ENCODE data around the gene HSPG2.
A peak's percentile ranks its signal among the peaks of the same experiment; 100 is the strongest.

DNA sequence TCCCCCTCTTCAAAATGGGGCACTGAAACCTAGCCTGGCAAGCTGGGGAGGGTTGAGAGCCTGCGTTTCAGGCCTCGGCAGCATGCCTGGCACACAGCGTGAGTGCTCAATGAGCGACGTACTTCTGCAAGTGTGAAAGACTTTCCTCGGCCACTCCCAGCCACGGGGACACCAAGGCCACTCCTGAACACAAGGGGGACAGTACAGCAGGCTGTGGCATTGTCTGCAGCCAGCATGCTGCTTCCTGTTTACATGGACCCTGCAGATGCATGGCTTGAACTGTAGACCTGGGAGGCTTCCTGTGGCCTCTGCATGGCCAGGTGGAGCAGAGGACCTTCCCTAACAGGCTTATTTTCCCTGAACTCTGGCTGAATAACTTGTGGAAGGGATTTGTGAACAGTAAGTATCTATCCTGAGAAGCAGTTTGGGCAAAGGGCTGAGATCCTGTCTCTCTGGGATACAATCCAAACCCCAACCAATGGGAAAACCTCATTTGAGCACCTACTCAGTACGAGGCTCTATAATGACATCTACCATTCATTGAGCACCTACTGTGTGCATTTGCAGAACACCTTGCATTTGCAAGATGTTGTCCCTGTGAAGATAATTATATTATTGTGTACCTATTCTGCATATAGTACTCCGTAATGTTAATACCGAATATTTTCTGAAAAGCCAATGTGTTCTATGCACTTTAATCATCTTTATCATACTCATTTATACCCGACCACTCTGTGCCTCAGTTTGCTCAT is 9.9 kb upstream of the HSPG2 start:
- TF ChIP-seq, protein P1, sequence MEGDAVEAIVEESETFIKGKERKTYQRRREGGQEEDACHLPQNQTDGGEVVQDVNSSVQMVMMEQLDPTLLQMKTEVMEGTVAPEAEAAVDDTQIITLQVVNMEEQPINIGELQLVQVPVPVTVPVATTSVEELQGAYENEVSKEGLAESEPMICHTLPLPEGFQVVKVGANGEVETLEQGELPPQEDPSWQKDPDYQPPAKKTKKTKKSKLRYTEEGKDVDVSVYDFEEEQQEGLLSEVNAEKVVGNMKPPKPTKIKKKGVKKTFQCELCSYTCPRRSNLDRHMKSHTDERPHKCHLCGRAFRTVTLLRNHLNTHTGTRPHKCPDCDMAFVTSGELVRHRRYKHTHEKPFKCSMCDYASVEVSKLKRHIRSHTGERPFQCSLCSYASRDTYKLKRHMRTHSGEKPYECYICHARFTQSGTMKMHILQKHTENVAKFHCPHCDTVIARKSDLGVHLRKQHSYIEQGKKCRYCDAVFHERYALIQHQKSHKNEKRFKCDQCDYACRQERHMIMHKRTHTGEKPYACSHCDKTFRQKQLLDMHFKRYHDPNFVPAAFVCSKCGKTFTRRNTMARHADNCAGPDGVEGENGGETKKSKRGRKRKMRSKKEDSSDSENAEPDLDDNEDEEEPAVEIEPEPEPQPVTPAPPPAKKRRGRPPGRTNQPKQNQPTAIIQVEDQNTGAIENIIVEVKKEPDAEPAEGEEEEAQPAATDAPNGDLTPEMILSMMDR (IDR thresholded peaks at IDR 0.05; ENCODE audit: control extremely low read depth in 1 of 3, insufficient read depth in 1 of 3, low read depth in 1 of 3, low read length in 3 of 3) = peak in 1 of 3 experiments; percentile 10; a peak in 1 of 4 replicates
- TF ChIP-seq CHD2 (IDR thresholded peaks at IDR 0.05; ENCODE audit: low read length) = no peak
- no peak for TF ChIP-seq BRCA1 (IDR thresholded peaks at IDR 0.05; ENCODE audit: low read depth, low read length)
- no peak for TF ChIP-seq SP2 (IDR thresholded peaks at IDR 0.05; ENCODE audit: low read length)
